ENCODE results near the gene PTBP1.
A peak's percentile ranks its signal among the peaks of the same experiment; 100 is the strongest.

Gene PTBP1

GRCh38 chr19:798415-799075 lies 1.3 kb downstream of the PTBP1 start:
- DNase-seq = no peak

- peak in 1 of 2 experiments; percentile 26 for DNase-seq
Measured at GRCh38 chr19:799076-799881, 2.0 kb downstream of the PTBP1 start.

- no peak for DNase-seq
Measured at GRCh38 chr19:800360-801029, 3.2 kb downstream of the PTBP1 start.

GRCh38 chr19:801030-801860 lies 4.0 kb downstream of the PTBP1 start:
- DNase-seq = peak; percentile 40 to 74

- DNase-seq = no peak
Measured at GRCh38 chr19:801861-802497, 4.7 kb downstream of the PTBP1 start.

- DNase-seq = no peak
Measured at GRCh38 chr19:802498-803098, 5.3 kb downstream of the PTBP1 start.

- DNase-seq = no peak
Measured at GRCh38 chr19:803099-803561, 5.9 kb downstream of the PTBP1 start.

GRCh38 chr19:803686-804418 lies 6.6 kb downstream of the PTBP1 start:
- DNase-seq = no peak

- no peak for DNase-seq
Measured at GRCh38 chr19:804419-805165, 7.3 kb downstream of the PTBP1 start.

- no peak for DNase-seq
Measured at GRCh38 chr19:805166-805551, 7.9 kb downstream of the PTBP1 start.

- no peak for DNase-seq
Measured at GRCh38 chr19:805600-806550, 8.6 kb downstream of the PTBP1 start.

GRCh38 chr19:806815-807421 lies 9.7 kb downstream of the PTBP1 start:
- DNase-seq = no peak

- no peak for DNase-seq
Measured at GRCh38 chr19:807627-808422, 10.6 kb downstream of the PTBP1 start.

- no peak for DNase-seq
Measured at GRCh38 chr19:808423-808775, 11.1 kb downstream of the PTBP1 start.

- no peak for DNase-seq
Measured at GRCh38 chr19:810077-810855, 13.0 kb downstream of the PTBP1 start.

GRCh38 chr19:810883-811489 lies 13.7 kb downstream of the PTBP1 start:
- no peak for DNase-seq
